Fibroblast of mammary gland (primary cell): Measurements from ENCODE around the gene ITGA4.
A peak's percentile ranks its signal among the peaks of the same experiment; 100 is the strongest.

Source experiments
- DNase-seq: peaks from one replicate; pipeline ENCODE4 v3.0.0-alpha.2; 2010; ENCODE audit warnings: low read depth
- H3K4me3 ChIP-seq: 2 replicates; pipeline ENCODE4 v1.5.1; 2011; ENCODE audit warnings: low read depth, mild to moderate bottlenecking, low read length, moderate library complexity; ENCODE audit not compliant: control insufficient read depth
- CTCF ChIP-seq: conservative IDR thresholded peaks from 2 replicates; pipeline ENCODE4 v1.5.1; 2011; ENCODE audit warnings: low read depth, low read length, inconsistent platforms; ENCODE audit not compliant: control insufficient read depth, insufficient read depth

ITGA4 gene

DNA sequence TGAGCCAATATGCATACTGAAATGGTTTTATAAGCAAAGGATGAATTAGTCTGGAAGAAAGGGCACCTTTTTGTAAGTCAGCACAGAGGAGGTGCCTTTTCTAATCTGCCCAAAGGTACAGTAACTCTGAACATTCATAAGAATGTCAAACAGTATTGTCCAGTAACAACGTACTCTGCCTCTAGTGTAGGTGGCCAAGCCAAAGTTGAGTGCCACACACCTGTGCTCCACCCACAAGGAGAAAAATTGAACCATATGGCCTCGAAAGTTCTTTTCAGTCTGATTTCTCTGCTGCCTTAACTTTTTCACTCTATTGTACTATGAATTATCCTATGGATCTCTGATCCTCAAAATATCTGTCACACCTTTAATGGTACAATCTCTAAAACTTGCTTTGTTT is 112.9 kb downstream of the ITGA4 start:
- no peak overlapping the region for H3K4me3 ChIP-seq
- TF ChIP-seq CTCF = no peak
- DNase-seq = no peak

GRCh38 chr2:181570833-181571661 is 113.9 kb downstream of the ITGA4 start:
- peak; percentile 32 for DNase-seq
- no peak overlapping the region for H3K4me3 ChIP-seq
- peak; percentile 46 for TF ChIP-seq CTCF

DNA sequence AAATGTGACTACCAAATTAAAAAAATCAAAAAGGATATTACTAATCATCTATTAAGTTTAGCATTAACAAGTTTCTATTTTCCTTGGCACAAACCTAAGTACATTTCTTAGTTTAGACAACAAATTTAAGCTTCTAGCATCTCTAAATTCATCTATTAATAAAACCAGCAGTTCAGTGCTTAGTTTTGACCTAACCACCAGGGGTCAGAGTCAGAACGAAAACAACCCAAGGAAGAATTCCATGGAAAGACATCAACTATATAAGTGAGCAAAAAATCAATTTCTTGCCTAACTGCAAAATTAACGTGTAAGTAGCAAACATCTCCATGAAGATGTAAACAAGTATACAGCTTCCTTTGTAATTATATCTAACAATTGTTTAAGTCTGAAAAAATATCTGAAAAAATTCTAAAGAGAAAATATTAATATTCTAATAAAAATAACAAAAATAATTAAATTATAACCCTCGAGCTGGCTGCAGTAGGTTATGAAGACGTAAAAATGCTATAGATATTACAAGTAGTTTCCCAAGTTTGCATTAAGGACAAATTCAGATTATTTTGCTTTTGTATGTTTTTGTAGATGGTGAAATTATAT is 116.1 kb downstream of the ITGA4 start:
- TF ChIP-seq CTCF = peak; percentile 63
- peak; percentile 57 for DNase-seq
- H3K4me3 ChIP-seq = no peak overlapping the region

- no peak overlapping the region for H3K4me3 ChIP-seq
- TF ChIP-seq CTCF = no peak
- no peak for DNase-seq
Measured at GRCh38 chr2:181574321-181574720, 117.1 kb downstream of the ITGA4 start.

DNA sequence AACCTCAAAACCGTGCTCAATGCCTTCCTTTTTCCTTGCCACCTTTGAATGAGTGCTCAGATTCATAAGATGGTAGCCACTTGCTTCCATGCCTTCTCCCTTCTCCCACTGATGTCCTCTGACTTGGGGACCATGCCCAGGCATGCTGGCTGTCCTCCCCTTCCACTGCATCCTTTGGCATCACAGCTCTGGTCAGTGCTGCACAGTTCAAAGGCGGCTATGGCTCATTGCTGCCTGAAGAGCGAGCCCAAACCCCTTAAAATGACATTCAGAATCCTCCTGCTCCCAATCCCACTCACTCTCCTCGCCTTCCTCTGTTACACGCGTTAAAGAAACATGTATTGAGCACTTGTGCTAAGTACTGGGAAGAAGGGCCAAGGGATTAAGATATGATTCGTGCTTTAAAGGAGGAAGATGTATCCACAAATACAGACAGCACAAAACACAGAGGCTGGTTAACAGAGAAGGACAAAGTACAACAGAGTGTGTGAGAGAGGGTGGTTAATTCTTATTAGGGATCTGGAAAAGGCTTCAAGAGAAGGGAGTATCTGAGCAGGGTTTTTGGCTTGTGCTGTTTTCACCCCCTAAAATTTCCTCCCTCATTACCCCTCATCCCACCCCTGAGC is 118.0 kb downstream of the ITGA4 start:
- no peak for TF ChIP-seq CTCF
- H3K4me3 ChIP-seq = no peak overlapping the region
- no peak for DNase-seq

- TF ChIP-seq CTCF = no peak
- no peak overlapping the region for H3K4me3 ChIP-seq
- DNase-seq = no peak
Measured at GRCh38 chr2:181575650-181576025, 118.5 kb downstream of the ITGA4 start.
